Kidney (tissue), 14 donors: ENCODE data around the gene PTGER1. TPM values are rescaled to one million over a fixed set of nuclear protein-coding genes. Genes with fewer than 3 reads are reported as not detected.

Experiments
- DNase-seq, 5 donors: peaks; one replicate each; pipeline ENCODE4 v3.0.0-alpha.2; 2013 to 2020
- FAIRE-seq: peaks from 2 replicates; lab custom pipeline; 2012; peaks lifted over from hg19 to GRCh38; lab: Jason Lieb, UNC
- H3K27ac ChIP-seq, 2 donors: one replicate each; pipeline ENCODE4 v1.7.0; 2013; ENCODE audit warnings: low read depth in 2 of 2, low read length in 2 of 2, inconsistent platforms in 1 of 2
- H3K27me3 ChIP-seq: one replicate; pipeline ENCODE4 v1.7.1; 2013; ENCODE audit warnings: low read length, inconsistent platforms; ENCODE audit not compliant: control insufficient read depth, insufficient read depth
- H3K36me3 ChIP-seq, 3 donors: one replicate each; pipeline versions ENCODE4 v1.7.0 to v1.7.1; 2013; ENCODE audit warnings: low read length in 3 of 3, control low read depth in 1 of 3, inconsistent platforms in 1 of 3; ENCODE audit not compliant: insufficient read depth in 3 of 3, control insufficient read depth in 2 of 3
- H3K4me1 ChIP-seq, 3 donors: one replicate each; pipeline versions ENCODE4 v1.7.0 to v1.7.1; 2013; ENCODE audit warnings: low read length in 3 of 3, inconsistent platforms in 1 of 3, low read depth in 1 of 3; ENCODE audit not compliant: control insufficient read depth in 2 of 3, insufficient read depth in 2 of 3
- H3K4me3 ChIP-seq, 3 donors: one replicate each; pipeline versions ENCODE4 v1.7.0 to v1.8.1; 2013; ENCODE audit warnings: low read length in 3 of 3, control low read depth in 1 of 3, inconsistent platforms in 1 of 3
- H3K9ac ChIP-seq, 3 donors: one replicate each; pipeline versions ENCODE4 v1.7.0 to v1.7.1; 2013; ENCODE audit warnings: low read length in 3 of 3, control low read depth in 1 of 3, inconsistent platforms in 1 of 3
- H3K9me3 ChIP-seq, 3 donors: one replicate each; pipeline versions ENCODE4 v1.7.0 to v1.7.1; 2013; ENCODE audit warnings: low read length in 3 of 3, control low read depth in 1 of 3, inconsistent platforms in 1 of 3; ENCODE audit not compliant: control insufficient read depth in 2 of 3, insufficient read depth in 1 of 3
- intact Hi-C: fragments of 100-400 bp; cut with DNase I; formaldehyde crosslinking; loops from one replicate; pipeline ENCODE4 v1.11.1; 2022
- polyA plus RNA-seq: library from polyadenylated mRNA; stranded (reverse); fragments of 350-450 nt; fragmentation: Illumina TruSeq; extraction: RNeasy Lipid Tissue Mini Kit (QIAGEN cat#74804); gene quantifications from one replicate; pipeline ENCODE4 v1.2.3, GENCODE V29; 2014; ENCODE audit warnings: low read depth, low replicate concordance; ENCODE audit not compliant: insufficient read depth
- total RNA-seq: library from RNA; stranded (reverse); fragmentation: NEBNext Ultra II Directional; extraction: Animal tissue kit (Norgen Biotek cat#: 25700); gene quantifications from one replicate; pipeline ENCODE4 v1.2.1, GENCODE V29; 2021
- TF ChIP-seq, protein P1 (sequence below): IDR thresholded peaks from 3 replicates; pipeline ENCODE4 v1.5.1; 2012; ENCODE audit warnings: mild to moderate bottlenecking, moderate library complexity, borderline replicate concordance; ENCODE audit not compliant: insufficient read depth; ENCODE audit errors: extremely low read depth
- donor health status: control.
- donor health status: control.
- donor health status: control.
- donor health status: control.
- donor health status: control.
- donor health status: DM: yes; HTN: yes; CAD: no.
- donor health status: Normal renal cell carcinoma (clear cell type).

PTGER1 gene
- total and polyA plus RNA-seq, 2 donors from 2014 or later, result 14.3 to 19.0 TPM

GRCh38 chr19:14519245-14519859 is 44.2 kb upstream of the PTGER1 start:
- DNase-seq (no peak), FAIRE-seq (no peak)
- no peaks in the 10 kb centered on the region for H3K9me3 ChIP-seq
- H3K27me3 ChIP-seq, result no peaks in the 10 kb centered on the region
- peaks cover 0 to 25% (median 20%) of the 10 kb centered on the region in 3 donors for H3K4me1 ChIP-seq
- peaks cover 6 to 22% (median 21%) of the 10 kb centered on the region in 3 donors for H3K36me3 ChIP-seq
- H3K27ac ChIP-seq, result peak overlapping the region; percentile 98 to 99
- H3K9ac ChIP-seq, result no peak overlapping the region
- H3K4me3 ChIP-seq, result peak overlapping the region in 1 of 3 donors; percentile 71
- TF ChIP-seq, protein P1, sequence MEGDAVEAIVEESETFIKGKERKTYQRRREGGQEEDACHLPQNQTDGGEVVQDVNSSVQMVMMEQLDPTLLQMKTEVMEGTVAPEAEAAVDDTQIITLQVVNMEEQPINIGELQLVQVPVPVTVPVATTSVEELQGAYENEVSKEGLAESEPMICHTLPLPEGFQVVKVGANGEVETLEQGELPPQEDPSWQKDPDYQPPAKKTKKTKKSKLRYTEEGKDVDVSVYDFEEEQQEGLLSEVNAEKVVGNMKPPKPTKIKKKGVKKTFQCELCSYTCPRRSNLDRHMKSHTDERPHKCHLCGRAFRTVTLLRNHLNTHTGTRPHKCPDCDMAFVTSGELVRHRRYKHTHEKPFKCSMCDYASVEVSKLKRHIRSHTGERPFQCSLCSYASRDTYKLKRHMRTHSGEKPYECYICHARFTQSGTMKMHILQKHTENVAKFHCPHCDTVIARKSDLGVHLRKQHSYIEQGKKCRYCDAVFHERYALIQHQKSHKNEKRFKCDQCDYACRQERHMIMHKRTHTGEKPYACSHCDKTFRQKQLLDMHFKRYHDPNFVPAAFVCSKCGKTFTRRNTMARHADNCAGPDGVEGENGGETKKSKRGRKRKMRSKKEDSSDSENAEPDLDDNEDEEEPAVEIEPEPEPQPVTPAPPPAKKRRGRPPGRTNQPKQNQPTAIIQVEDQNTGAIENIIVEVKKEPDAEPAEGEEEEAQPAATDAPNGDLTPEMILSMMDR, result no peak
- intact Hi-C loops, result no loop called here

DNA sequence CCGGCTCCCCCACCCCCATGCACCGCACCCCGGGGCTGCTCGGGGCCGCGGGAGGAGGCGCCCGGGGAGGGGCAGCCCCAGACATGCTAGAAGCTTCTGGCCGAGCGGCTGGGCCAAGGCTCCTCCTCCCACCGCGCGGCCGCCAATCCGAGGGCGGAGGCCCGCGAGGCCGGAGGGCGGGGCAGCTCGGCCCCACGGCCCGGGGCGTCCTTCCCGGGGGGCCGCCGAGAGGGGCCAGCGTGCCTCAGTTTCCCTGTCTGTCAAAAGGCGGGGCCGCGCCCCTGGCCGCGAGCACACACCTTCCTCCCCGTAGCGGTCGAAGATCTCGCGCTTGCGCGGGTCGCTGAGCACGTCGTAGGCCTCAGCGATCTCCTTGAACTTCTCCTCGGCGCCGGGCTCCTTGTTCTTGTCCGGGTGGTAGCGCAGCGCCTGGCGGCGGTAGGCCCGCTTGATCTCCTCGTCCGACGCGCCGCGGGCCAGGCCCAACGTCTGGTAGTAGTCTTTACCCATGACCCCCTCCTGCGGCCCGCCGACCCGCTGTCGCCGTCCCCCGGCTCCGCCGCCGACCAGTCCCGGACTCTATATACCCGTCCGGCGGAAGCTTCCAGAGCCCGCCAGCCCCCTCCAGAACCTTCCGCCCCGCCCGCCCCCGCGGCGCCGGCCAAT is 42.8 kb upstream of the PTGER1 start, which contains the start of gene DNAJB1:
Gene DNAJB1, minus strand, starts transcription at position 558 of the 666 bp plus-strand sequence. Its CDS starts 48 bp downstream, at position 510.
- FAIRE-seq (no peak), DNase-seq (peak in 4 of 5 donors; percentile 66 to 95 (median 83))
- H3K9ac ChIP-seq, result peak within 1 kb of the TSS; percentile 73 to 100 (median 100)
- no peaks in the 10 kb centered on the region for H3K9me3 ChIP-seq
- no peaks in the 10 kb centered on the region for H3K27me3 ChIP-seq
- TF ChIP-seq, protein P1, result no peak
- peak within 1 kb of the TSS; percentile 100 for H3K27ac ChIP-seq
- peaks cover 0 to 27% (median 22%) of the 10 kb centered on the region in 3 donors for H3K4me1 ChIP-seq
- H3K36me3 ChIP-seq, result peaks cover 6 to 24% (median 22%) of the 10 kb centered on the region in 3 donors
- intact Hi-C loops, result no loop called here
- peak within 1 kb of the TSS; percentile 77 to 95 (median 86) for H3K4me3 ChIP-seq

DNA sequence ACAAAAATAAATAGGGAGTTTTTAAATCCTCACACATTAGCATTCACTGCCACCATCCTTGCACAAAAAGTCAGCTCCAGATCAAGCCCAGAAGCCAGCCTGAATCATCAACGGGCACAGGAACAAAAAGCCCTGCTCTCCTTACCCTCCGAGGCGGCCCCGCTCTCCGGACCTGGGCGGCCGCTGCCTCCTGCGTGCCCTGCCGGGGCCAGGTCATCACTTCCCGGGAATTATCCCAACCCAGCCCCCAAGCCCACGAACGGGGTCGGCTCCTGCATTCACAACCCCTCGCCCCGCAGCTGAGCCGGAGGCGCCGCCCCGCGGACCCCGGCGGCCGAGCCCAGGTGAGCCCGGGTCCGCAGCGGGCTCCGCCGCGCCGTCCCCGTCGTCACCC is 42.3 kb upstream of the PTGER1 start:
- H3K4me3 ChIP-seq, result peak overlapping the region; percentile 77 to 95 (median 86)
- TF ChIP-seq, protein P1, result no peak
- no peaks in the 10 kb centered on the region for H3K9me3 ChIP-seq
- intact Hi-C loops, result no loop called here
- no peaks in the 10 kb centered on the region for H3K27me3 ChIP-seq
- peaks cover 0 to 27% (median 22%) of the 10 kb centered on the region in 3 donors for H3K4me1 ChIP-seq
- H3K27ac ChIP-seq, result peak overlapping the region; percentile 100
- H3K36me3 ChIP-seq, result peaks cover 6 to 24% (median 22%) of the 10 kb centered on the region in 3 donors
- H3K9ac ChIP-seq, result peak overlapping the region; percentile 73 to 100 (median 96)
- no peak for DNase-seq
- FAIRE-seq, result no peak
